B cell (primary cell): ENCODE data around the gene PRKCZ. TPM values are rescaled to one million over a fixed set of nuclear protein-coding genes. Genes with fewer than 3 reads are reported as not detected.

ENCODE experiments used
- ATAC-seq: fragments of 200-7000 bp; cut with Tn5 transposase; one replicate; pipeline ENCODE4 v1.10.0; 2021; ENCODE audit warnings: low read depth, mild to moderate bottlenecking, moderate number of reproducible peaks, moderate library complexity
- CTCF ChIA-PET: fragments of 350-600 bp; sonication (Branson Sonifier 250); formaldehyde crosslinking; loops from one replicate; lab custom pipeline; 2021; ENCODE audit warnings: antibody characterized with exemption, inconsistent platforms; lab: Charles Lee
- POLR2A ChIA-PET: fragments of 350-600 bp; sonication (Branson Sonifier 250); formaldehyde crosslinking; loops from one replicate; lab custom pipeline; 2021; ENCODE audit warnings: antibody characterized with exemption; lab: Charles Lee
- DNase-seq: peaks from one replicate; pipeline ENCODE4 v3.0.0; 2013
- H2AFZ ChIP-seq: 2 replicates; pipeline ENCODE4 v1.6.1; 2012; ENCODE audit warnings: mild to moderate bottlenecking, low read depth, low read length; ENCODE audit not compliant: insufficient read depth, poor library complexity, severe bottlenecking
- H3K27ac ChIP-seq, 2 donors: 1 replicate in 1 of 2; 2 replicates in 1 of 2; pipeline ENCODE4 v1.5.1; 2012 to 2013; ENCODE audit warnings: low read length in 2 of 2, mild to moderate bottlenecking in 2 of 2, moderate library complexity in 1 of 2
- H3K27me3 ChIP-seq, 4 experiments: fragments of 200-600 bp in 1 of 4; sonication (generic) in 1 of 4; replicated peaks in 1 of 4; 1 replicate in 2 of 4; 2 replicates in 2 of 4; pipeline versions ENCODE4 v1.6.1 to v1.7.0; 2013 to 2016; ENCODE audit warnings: low read length in 3 of 4, mild to moderate bottlenecking in 2 of 4, mixed read lengths in 1 of 4, moderate library complexity in 1 of 4; ENCODE audit not compliant: insufficient read depth in 4 of 4, control insufficient read depth in 3 of 4; ENCODE audit errors: control extremely low read depth in 1 of 4
- H3K36me3 ChIP-seq, 2 experiments: replicated peaks in 1 of 2; 1 replicate in 1 of 2; 2 replicates in 1 of 2; pipeline versions ENCODE4 v1.6.1 to v1.7.1; 2013; ENCODE audit warnings: low read length in 1 of 2; ENCODE audit not compliant: insufficient read depth in 2 of 2, control insufficient read depth in 1 of 2; ENCODE audit errors: control extremely low read depth in 1 of 2, extremely low read depth in 1 of 2
- H3K4me1 ChIP-seq, 2 donors: fragments of 200-600 bp in 1 of 2; sonication (generic) in 1 of 2; 1 replicate in 1 of 2; 2 replicates in 1 of 2; pipeline versions ENCODE4 v1.5.1 to v1.6.1; 2013 to 2017; ENCODE audit warnings: low read length in 2 of 2; ENCODE audit not compliant: control insufficient read depth in 2 of 2, insufficient read depth in 2 of 2
- H3K4me2 ChIP-seq: replicated peaks from 2 replicates; pipeline ENCODE3; 2012; ENCODE audit warnings: mild to moderate bottlenecking, low read depth, low read length; ENCODE audit not compliant: poor library complexity, severe bottlenecking
- H3K4me3 ChIP-seq, 5 experiments: fragments of 200-600 bp in 1 of 5; sonication (generic) in 1 of 5; 1 replicate in 3 of 5; 2 replicates in 2 of 5; pipeline versions ENCODE4 v1.5.1 to v1.7.0; 2011 to 2016; ENCODE audit warnings: low read length in 4 of 5, mild to moderate bottlenecking in 4 of 5, low read depth in 2 of 5, control low read depth in 1 of 5, moderate library complexity in 1 of 5; ENCODE audit not compliant: insufficient read depth in 1 of 5; ENCODE audit errors: control extremely low read depth in 1 of 5, extremely low read depth in 1 of 5
- H3K79me2 ChIP-seq: fragments of 200-600 bp; sonication (generic); one replicate; pipeline ENCODE4 v1.6.0; 2016; ENCODE audit warnings: low read length; ENCODE audit not compliant: control insufficient read depth, insufficient read depth
- H3K9ac ChIP-seq: fragments of 200-600 bp; sonication (generic); 2 replicates; pipeline ENCODE4 v1.6.1; 2017; ENCODE audit warnings: mild to moderate bottlenecking, low read length, moderate library complexity
- H3K9me3 ChIP-seq, 3 donors: one replicate each; pipeline versions ENCODE4 v1.6.1 to v1.7.1; 2013; ENCODE audit warnings: low read length in 2 of 3; ENCODE audit not compliant: control insufficient read depth in 2 of 3, insufficient read depth in 1 of 3; ENCODE audit errors: control extremely low read depth in 1 of 3
- H4K20me1 ChIP-seq: 2 replicates; pipeline ENCODE4 v1.6.0; 2012; ENCODE audit warnings: mild to moderate bottlenecking, low read length; ENCODE audit not compliant: insufficient read depth, control insufficient read depth, poor library complexity, severe bottlenecking
- H3K27ac Mint-ChIP-seq: one replicate; pipeline ENCODE4 v1.8.0; 2021; ENCODE audit warnings: mixed read lengths
- H3K27me3 Mint-ChIP-seq: one replicate; pipeline ENCODE4 v1.8.0; 2021; ENCODE audit warnings: mixed read lengths
- H3K4me1 Mint-ChIP-seq: one replicate; pipeline ENCODE4 v1.8.0; 2021; ENCODE audit warnings: mixed read lengths
- H3K4me3 Mint-ChIP-seq: one replicate; pipeline ENCODE4 v1.8.0; 2021; ENCODE audit warnings: mixed read lengths
- H3K9me3 Mint-ChIP-seq: one replicate; pipeline ENCODE4 v1.8.0; 2022; ENCODE audit warnings: mixed read lengths; ENCODE audit not compliant: insufficient read depth
- EZH2 ChIP-seq: IDR thresholded peaks from 2 replicates; pipeline ENCODE4 v1.6.1; 2012; ENCODE audit warnings: borderline replicate concordance, low read depth, mild to moderate bottlenecking, moderate library complexity, low read length; ENCODE audit not compliant: insufficient read depth, poor library complexity, severe bottlenecking
- WGBS: methylation state at CpG from one replicate; pipeline ENCODE4 v1.1.5; 2013; ENCODE audit warnings: missing lambda C conversion rate; ENCODE audit not compliant: insufficient coverage; 5-methylcytosine and 5-hydroxymethylcytosine counted together
- intact Hi-C: fragments of 100-400 bp; cut with micrococcal nuclease; formaldehyde crosslinking; loops from one replicate; pipeline ENCODE4 v1.10.0; 2022
- polyA plus RNA-seq: library from polyadenylated mRNA; depleted of rRNA; stranded (reverse); fragments of >200 nt; gene quantifications from 2 replicates; pipeline ENCODE4 v1.2.3, GENCODE V29; 2012
- total RNA-seq, 2 donors: library from RNA; stranded (reverse); fragments of 120-200 nt in 1 of 2; gene quantifications; 1 replicate in 1 of 2; 2 replicates in 1 of 2; pipeline versions ENCODE4 v1.2.3 to v1.2.4, GENCODE V29; 2013 to 2022
- TF ChIP-seq, protein P1 (sequence below): fragments of 200-600 bp; IDR thresholded peaks from one replicate; pipeline ENCODE4 v1.8.0; 2022; ENCODE audit warnings: antibody characterized with exemption, mild to moderate bottlenecking

Gene PRKCZ
- total and polyA plus RNA-seq, 2 donors (not counting 1 experiment from before 2014, with no cell fraction given), result 17.9 to 53.2 TPM

- Histone ChIP-seq H3K79me2 (no peaks in the 10 kb centered on the region), H3K36me3 (no peaks in the 10 kb centered on the region), H3K27me3 (peaks cover 0 to 10% (median 3%) of the 10 kb centered on the region in 4 experiments), H3K4me1 (peaks cover 10 to 16% of the 10 kb centered on the region in 2 donors), H3K4me2 (peak overlapping the region; percentile 85), H3K9me3 (no peaks in the 10 kb centered on the region), H3K4me3 (no peak overlapping the region), H3K27ac (no peak overlapping the region), H4K20me1 (no peaks in the 10 kb centered on the region), H3K9ac (no peak overlapping the region), H2AFZ (no peak overlapping the region)
- Mint-ChIP-seq H3K27ac (no peak overlapping the region), H3K4me1 (peaks cover 7% of the 10 kb centered on the region), H3K4me3 (no peak overlapping the region), H3K9me3 (no peaks in the 10 kb centered on the region), H3K27me3 (no peaks in the 10 kb centered on the region)
- DNase-seq (no peak), ATAC-seq (no peak)
- intact Hi-C loops, result no loop called here
- ChIA-PET CTCF (no interaction called here), POLR2A (interaction anchor here (0.6 kb wide), 1 partner anchor 13 kb away, joined by 3 read pairs; no protein-coding TSS in a partner anchor)
- WGBS, result 83% methylated on average over 21 of the region's 32 CpGs
- TF ChIP-seq EZH2, result no peak
- TF ChIP-seq, protein P1, sequence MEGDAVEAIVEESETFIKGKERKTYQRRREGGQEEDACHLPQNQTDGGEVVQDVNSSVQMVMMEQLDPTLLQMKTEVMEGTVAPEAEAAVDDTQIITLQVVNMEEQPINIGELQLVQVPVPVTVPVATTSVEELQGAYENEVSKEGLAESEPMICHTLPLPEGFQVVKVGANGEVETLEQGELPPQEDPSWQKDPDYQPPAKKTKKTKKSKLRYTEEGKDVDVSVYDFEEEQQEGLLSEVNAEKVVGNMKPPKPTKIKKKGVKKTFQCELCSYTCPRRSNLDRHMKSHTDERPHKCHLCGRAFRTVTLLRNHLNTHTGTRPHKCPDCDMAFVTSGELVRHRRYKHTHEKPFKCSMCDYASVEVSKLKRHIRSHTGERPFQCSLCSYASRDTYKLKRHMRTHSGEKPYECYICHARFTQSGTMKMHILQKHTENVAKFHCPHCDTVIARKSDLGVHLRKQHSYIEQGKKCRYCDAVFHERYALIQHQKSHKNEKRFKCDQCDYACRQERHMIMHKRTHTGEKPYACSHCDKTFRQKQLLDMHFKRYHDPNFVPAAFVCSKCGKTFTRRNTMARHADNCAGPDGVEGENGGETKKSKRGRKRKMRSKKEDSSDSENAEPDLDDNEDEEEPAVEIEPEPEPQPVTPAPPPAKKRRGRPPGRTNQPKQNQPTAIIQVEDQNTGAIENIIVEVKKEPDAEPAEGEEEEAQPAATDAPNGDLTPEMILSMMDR, result no peak
These were observed 163.6 kb downstream of the PRKCZ start for GRCh38 chr1:2213576-2214505.
